GM23248 (cell line): ENCODE results near the gene LOXL1. TPM values are rescaled to one million over a fixed set of nuclear protein-coding genes. Genes with fewer than 3 reads are reported as not detected.

Experiments
- DNase-seq: peaks from one replicate; pipeline ENCODE4 v3.0.0-alpha.2; 2015
- H2AFZ ChIP-seq: fragments of 200-600 bp; sonication (generic); 2 replicates; pipeline ENCODE4 v1.6.1; 2016; ENCODE audit warnings: antibody characterized with exemption
- H3F3A ChIP-seq: fragments of 200-600 bp; sonication (generic); 2 replicates; pipeline ENCODE4 v1.6.1; 2016; ENCODE audit warnings: mild to moderate bottlenecking, antibody characterized with exemption, mixed run types; ENCODE audit not compliant: insufficient read depth
- H3K27ac ChIP-seq: fragments of 200-600 bp; sonication (generic); 2 replicates; pipeline ENCODE4 v1.5.1; 2016; ENCODE audit warnings: mild to moderate bottlenecking
- H3K27me3 ChIP-seq: fragments of 200-600 bp; sonication (generic); replicated peaks from 2 replicates; pipeline ENCODE4 v1.6.1; 2016; ENCODE audit warnings: mild to moderate bottlenecking; ENCODE audit not compliant: insufficient read depth
- H3K36me3 ChIP-seq: fragments of 200-600 bp; sonication (generic); 2 replicates; pipeline ENCODE4 v1.6.1; 2016; ENCODE audit warnings: low read depth, mild to moderate bottlenecking
- H3K4me1 ChIP-seq: fragments of 200-600 bp; sonication (generic); 2 replicates; pipeline ENCODE4 v1.6.1; 2016; ENCODE audit warnings: mild to moderate bottlenecking; ENCODE audit not compliant: insufficient read depth
- H3K4me2 ChIP-seq: fragments of 200-600 bp; sonication (generic); one replicate; pipeline ENCODE4 v1.6.1; 2016; ENCODE audit warnings: mild to moderate bottlenecking; ENCODE audit not compliant: unreplicated experiment
- H3K4me3 ChIP-seq: fragments of 200-600 bp; sonication (generic); 2 replicates; pipeline ENCODE4 v1.5.1; 2016; ENCODE audit warnings: mild to moderate bottlenecking
- H3K79me2 ChIP-seq: fragments of 200-600 bp; sonication (generic); 2 replicates; pipeline ENCODE4 v1.6.1; 2016; ENCODE audit warnings: mild to moderate bottlenecking; ENCODE audit not compliant: insufficient read depth
- H3K9ac ChIP-seq: fragments of 200-600 bp; sonication (generic); 2 replicates; pipeline ENCODE4 v1.6.1; 2016; ENCODE audit warnings: mild to moderate bottlenecking
- H3K9me2 ChIP-seq: fragments of 200-600 bp; sonication (generic); 2 replicates; pipeline ENCODE4 v1.6.1; 2016; ENCODE audit warnings: mixed run types, mild to moderate bottlenecking, moderate library complexity; ENCODE audit not compliant: insufficient read depth
- H3K9me3 ChIP-seq: fragments of 200-600 bp; sonication (generic); one replicate; pipeline ENCODE4 v1.6.1; 2017; ENCODE audit warnings: low read depth
- H4K20me1 ChIP-seq: fragments of 200-600 bp; sonication (generic); 2 replicates; pipeline ENCODE4 v1.6.0; 2016; ENCODE audit not compliant: insufficient read depth
- EZH2 ChIP-seq: fragments of 200-600 bp; sonication (generic); IDR thresholded peaks from 2 replicates; pipeline ENCODE4 v1.6.1; 2018; ENCODE audit warnings: antibody characterized with exemption, mild to moderate bottlenecking; ENCODE audit not compliant: insufficient read depth, poor library complexity, severe bottlenecking
- EZH2phosphoT487 ChIP-seq: fragments of 200-600 bp; sonication (generic); IDR thresholded peaks from 2 replicates; pipeline ENCODE4 v1.6.1; 2018; ENCODE audit warnings: antibody characterized with exemption, moderate library complexity, mild to moderate bottlenecking, low read depth; ENCODE audit not compliant: insufficient read depth
- WGBS, 2 experiments: methylation state at CpG; one replicate each; pipeline ENCODE4 v1.1.6; 2015 to 2017; ENCODE audit warnings: low lambda C conversion rate in 2 of 2, low coverage in 1 of 2; ENCODE audit errors: missing lambda C conversion rate in 2 of 2; 5-methylcytosine and 5-hydroxymethylcytosine counted together
- in situ Hi-C: fragments of 300-500 bp; cut with MboI; formaldehyde crosslinking; loops from 2 replicates; pipeline ENCODE4 v1.15.0; 2020
- polyA plus RNA-seq: library from polyadenylated mRNA; unstranded; fragments of >200 nt; fragmentation: Nextera tagmentation; extraction: Ambion mirVana; gene quantifications from 2 replicates; pipeline ENCODE4 v1.2.1, GENCODE V29; 2016
- total RNA-seq: library from RNA; depleted of rRNA; stranded (reverse); fragments of >200 nt; shearing (Covaris generic); gene quantifications from 2 replicates; pipeline ENCODE4 v1.2.3, GENCODE V29; 2014

The LOXL1 gene
- total and polyA plus RNA-seq, 2 experiments from 2014 or later: 401 to 540 TPM

GRCh38 chr15:73949496-73949895, 23.2 kb downstream of the LOXL1 start:
- Histone ChIP-seq H3K4me2 (no peak overlapping the region), H3K79me2 (peaks cover 11% of the 10 kb centered on the region), H4K20me1 (no peaks in the 10 kb centered on the region), H2AFZ (no peak overlapping the region), H3K27ac (no peak overlapping the region), H3K9ac (0 out of 2 replicates have a peak overlapping the region, but pooled peaks have one; percentile 51), H3K9me3 (no peaks in the 10 kb centered on the region), H3K27me3 (no peaks in the 10 kb centered on the region), H3F3A (peaks cover 39% of the 10 kb centered on the region), H3K4me3 (no peak overlapping the region), H3K9me2 (no peaks in the 10 kb centered on the region), H3K4me1 (peaks cover 18% of the 10 kb centered on the region), H3K36me3 (peaks cover 37% of the 10 kb centered on the region)
- 94 to 95% methylated on average over 10 of the region's 10 CpGs for WGBS, 2 experiments
- no peak for DNase-seq
- TF ChIP-seq EZH2: no peak
- no peak for TF ChIP-seq EZH2phosphoT487
- in situ Hi-C loops: no loop called here

- H3K9ac ChIP-seq: peak overlapping the region; percentile 51
- no peak overlapping the region for H3K4me3 ChIP-seq
- H3F3A ChIP-seq: peaks cover 39% of the 10 kb centered on the region
- in situ Hi-C loops: no loop called here
- H3K36me3 ChIP-seq: peaks cover 31% of the 10 kb centered on the region
- H2AFZ ChIP-seq: no peak overlapping the region
- peak overlapping the region; percentile 87 for H3K27ac ChIP-seq
- peaks cover 1% of the 10 kb centered on the region for H3K79me2 ChIP-seq
- no peaks in the 10 kb centered on the region for H4K20me1 ChIP-seq
- no peaks in the 10 kb centered on the region for H3K9me2 ChIP-seq
- no peaks in the 10 kb centered on the region for H3K27me3 ChIP-seq
- TF ChIP-seq EZH2 (no peak), EZH2phosphoT487 (no peak)
- no peaks in the 10 kb centered on the region for H3K9me3 ChIP-seq
- DNase-seq: no peak
- H3K4me2 ChIP-seq: no peak overlapping the region
- peaks cover 21% of the 10 kb centered on the region for H3K4me1 ChIP-seq
Measured at GRCh38 chr15:73950479-73950830, 24.2 kb downstream of the LOXL1 start.

GRCh38 chr15:73950831-73951561, 24.7 kb downstream of the LOXL1 start:
- peak; percentile 99 for DNase-seq
- Histone ChIP-seq H3K4me2 (no peak overlapping the region), H3K27ac (peak overlapping the region; percentile 87), H4K20me1 (no peaks in the 10 kb centered on the region), H3K4me1 (peaks cover 27% of the 10 kb centered on the region), H3K9me3 (no peaks in the 10 kb centered on the region), H2AFZ (no peak overlapping the region), H3K36me3 (peaks cover 29% of the 10 kb centered on the region), H3K79me2 (no peaks in the 10 kb centered on the region; the same call in 1 of the 2 replicates), H3K27me3 (no peaks in the 10 kb centered on the region), H3K9ac (peak overlapping the region; percentile 68), H3K9me2 (no peaks in the 10 kb centered on the region), H3F3A (peaks cover 40% of the 10 kb centered on the region), H3K4me3 (no peak overlapping the region)
- 1% methylated on average over 13 to 15 of the region's 15 CpGs for WGBS, 2 experiments
- no peak for TF ChIP-seq EZH2phosphoT487
- no peak for TF ChIP-seq EZH2
- in situ Hi-C loops: no loop called here

- peaks cover 29% of the 10 kb centered on the region for H3K36me3 ChIP-seq
- H3K4me2 ChIP-seq: no peak overlapping the region
- no peak overlapping the region for H3K4me3 ChIP-seq
- no peak overlapping the region for H2AFZ ChIP-seq
- peak overlapping the region; percentile 87 for H3K27ac ChIP-seq
- H3K9ac ChIP-seq: peak overlapping the region; percentile 68
- no peaks in the 10 kb centered on the region for H3K27me3 ChIP-seq
- WGBS, 2 experiments: 50 to 61% methylated on average over 13 of the region's 13 CpGs
- in situ Hi-C loops: no loop called here
- H3K79me2 ChIP-seq: no peaks in the 10 kb centered on the region
- H3F3A ChIP-seq: peaks cover 45% of the 10 kb centered on the region
- no peak for DNase-seq
- no peak for TF ChIP-seq EZH2phosphoT487
- H3K9me3 ChIP-seq: no peaks in the 10 kb centered on the region
- no peaks in the 10 kb centered on the region for H3K9me2 ChIP-seq
- H4K20me1 ChIP-seq: no peaks in the 10 kb centered on the region
- peaks cover 33% of the 10 kb centered on the region for H3K4me1 ChIP-seq
Measured at GRCh38 chr15:73951601-73952000, 25.3 kb downstream of the LOXL1 start.
